K562 (cell line): ENCODE measurements around the gene BCKDHB. TPM values are rescaled to one million over a fixed set of nuclear protein-coding genes. Genes with fewer than 3 reads are reported as not detected.

Experiments used
- ATAC-seq: fragments of 200-7000 bp; cut with Tn5 transposase; 3 replicates; pipeline ENCODE4 v1.9.1; 2020; ENCODE audit warnings: moderate library complexity
- BruUV-seq: library from RNA; stranded (reverse); fragments of 400-500 nt; replicated peaks from 2 replicates; lab custom pipeline; 2021; lab: Mats Ljungman, UMichigan
- CTCF ChIA-PET: fragments of 300-600 bp; formaldehyde crosslinking; extraction: SDS; loops from one replicate; lab custom pipeline; 2021; ENCODE audit warnings: low intra/inter-chr PET ratio; lab: Yijun Ruan, JAX
- POLR2A ChIA-PET: fragments of 300-600, 350-650 bp; sonication (Branson Sonifier 250); formaldehyde crosslinking; extraction: SDS; loops from one replicate; lab custom pipeline; 2021; ENCODE audit warnings: antibody characterized with exemption, inconsistent platforms; lab: Yijun Ruan, JAX
- DNase-seq, 4 experiments: peaks; one replicate each; pipeline versions ENCODE4 v3.0.0 to v3.0.0-alpha.2; 2011 to 2018; ENCODE audit warnings: low spot score in 3 of 4, mixed read lengths in 3 of 4; ENCODE audit errors: extremely low read depth in 1 of 4
- FAIRE-seq: peaks from 2 replicates; lab custom pipeline; 2011; peaks lifted over from hg19 to GRCh38; lab: Jason Lieb, UNC
- H2AFZ ChIP-seq: 2 replicates; pipeline ENCODE4 v1.6.0; 2011; ENCODE audit warnings: low read depth, low read length, control low read depth, inconsistent platforms
- H3K27ac ChIP-seq: fragments of 200-600 bp; 3 replicates; pipeline ENCODE4 v1.8.0; 2011; ENCODE audit warnings: low read depth, mild to moderate bottlenecking, control low read depth, inconsistent platforms, low read length, moderate library complexity, mixed read lengths; ENCODE audit errors: extremely low read depth
- H3K27me3 ChIP-seq, 2 experiments: fragments of 300-600 bp in 1 of 2; 2 replicates in 1 of 2; 3 replicates in 1 of 2; pipeline versions ENCODE4 v1.6.0 to v1.8.0; 2011; ENCODE audit warnings: inconsistent platforms in 2 of 2, low read length in 2 of 2, mild to moderate bottlenecking in 1 of 2, mixed read lengths in 1 of 2, moderate library complexity in 1 of 2; ENCODE audit not compliant: control insufficient read depth in 2 of 2, insufficient read depth in 2 of 2
- H3K36me3 ChIP-seq: fragments of 300-600 bp; 3 replicates; pipeline ENCODE4 v1.8.0; 2011; ENCODE audit warnings: mild to moderate bottlenecking, low read length, inconsistent platforms; ENCODE audit not compliant: control insufficient read depth, insufficient read depth
- H3K4me1 ChIP-seq, 2 experiments: fragments of 200-600 bp in 1 of 2; replicated peaks in 1 of 2; 2 replicates in 1 of 2; 3 replicates in 1 of 2; pipeline versions ENCODE4 v1.5.1 to v1.8.0; 2011; ENCODE audit warnings: inconsistent platforms in 2 of 2, low read length in 2 of 2, mild to moderate bottlenecking in 1 of 2, mixed read lengths in 1 of 2, moderate library complexity in 1 of 2; ENCODE audit not compliant: control insufficient read depth in 2 of 2, insufficient read depth in 2 of 2
- H3K4me2 ChIP-seq: 2 replicates; pipeline ENCODE4 v1.6.1; 2011; ENCODE audit warnings: low read length, control low read depth, inconsistent platforms, mixed read lengths; ENCODE audit not compliant: insufficient read depth
- H3K4me3 ChIP-seq: fragments of 200-600 bp; sonication (generic), shearing (Covaris generic); 2 replicates; pipeline ENCODE4 v1.5.1; 2016; ENCODE audit warnings: control low read depth, inconsistent platforms
- H3K79me2 ChIP-seq: fragments of 200-600 bp; 3 replicates; pipeline ENCODE4 v1.8.0; 2011; ENCODE audit warnings: low read length, inconsistent platforms; ENCODE audit not compliant: control insufficient read depth, insufficient read depth
- H3K9ac ChIP-seq, 2 experiments: 2 replicates each; pipeline versions ENCODE4 v1.6.0 to v1.6.1; 2011; ENCODE audit warnings: low read depth in 2 of 2, low read length in 2 of 2, control low read depth in 1 of 2, inconsistent platforms in 1 of 2, mild to moderate bottlenecking in 1 of 2, mixed read lengths in 1 of 2; ENCODE audit not compliant: insufficient read depth in 1 of 2
- H3K9me1 ChIP-seq: one replicate; pipeline ENCODE4 v1.6.0; 2011; ENCODE audit warnings: inconsistent platforms, mild to moderate bottlenecking, low read length, moderate library complexity; ENCODE audit not compliant: control insufficient read depth, insufficient read depth
- H3K9me3 ChIP-seq: replicated peaks from 2 replicates; pipeline ENCODE4 v1.5.1; 2011; ENCODE audit warnings: low read depth, low read length, inconsistent platforms; ENCODE audit not compliant: control insufficient read depth, insufficient read depth
- H4K20me1 ChIP-seq: replicated peaks from 2 replicates; pipeline ENCODE4 v1.6.1; 2011; ENCODE audit warnings: low read length, inconsistent platforms, mixed read lengths; ENCODE audit not compliant: control insufficient read depth, insufficient read depth
- CHD2 ChIP-seq: IDR thresholded peaks from 2 replicates; pipeline ENCODE4 v1.6.1; 2011; ENCODE audit warnings: low read depth, low read length
- DMBX1 ChIP-seq: fragments of 250-450 bp; sonication (Bioruptor Pico); IDR thresholded peaks from 2 replicates; pipeline ENCODE4 v1.8.0; 2022; ENCODE audit warnings: inconsistent platforms, mild to moderate bottlenecking, moderate library complexity, borderline replicate concordance
- ELF2 ChIP-seq: fragments of 250-450 bp; sonication (Bioruptor Pico); IDR thresholded peaks from 2 replicates; pipeline ENCODE4 v1.5.0; 2021; ENCODE audit warnings: mild to moderate bottlenecking
- MITF ChIP-seq: IDR thresholded peaks from 2 replicates; pipeline ENCODE4 v1.6.1; 2014; ENCODE audit warnings: antibody characterized with exemption
- NEUROD1 ChIP-seq: fragments of 150-350 bp; IDR thresholded peaks from 2 replicates; pipeline ENCODE4 v1.6.1; 2014; ENCODE audit warnings: borderline replicate concordance, low read length, low read depth; ENCODE audit not compliant: partially characterized antibody
- PCBP1 ChIP-seq: fragments of 200-400 bp; formaldehyde crosslinking; IDR thresholded peaks from 2 replicates; pipeline ENCODE4 v1.6.1; 2018; ENCODE audit warnings: mild to moderate bottlenecking, low read depth, low read length; ENCODE audit not compliant: poor library complexity, severe bottlenecking
- REST ChIP-seq, 2 experiments: fragments of 450-650 bp; formaldehyde crosslinking in 1 of 2; IDR thresholded peaks; 2 replicates each; pipeline versions ENCODE4 v1.4.0 to v1.6.1; 2014 to 2020; ENCODE audit warnings: mild to moderate bottlenecking in 2 of 2, borderline replicate concordance in 1 of 2, low read depth in 1 of 2
- RFX7 ChIP-seq: fragments of 250-450 bp; sonication (Bioruptor Pico); IDR thresholded peaks from 2 replicates; pipeline ENCODE4 v1.5.1; 2021; ENCODE audit warnings: mild to moderate bottlenecking
- ZNF146 ChIP-seq: IDR thresholded peaks from one replicate; pipeline ENCODE4 v1.6.1; 2018; ENCODE audit warnings: missing compliant biosample characterization; ENCODE audit not compliant: unreplicated experiment
- ZNF280B ChIP-seq: fragments of 250-450 bp; sonication (Bioruptor Pico); IDR thresholded peaks from 2 replicates; pipeline ENCODE4 v1.5.1; 2021; ENCODE audit warnings: mild to moderate bottlenecking
- ZNF79 ChIP-seq: fragments of 250-450 bp; sonication (Bioruptor Pico); IDR thresholded peaks from 2 replicates; pipeline ENCODE4 v1.4.0; 2020; ENCODE audit warnings: low read depth, mild to moderate bottlenecking, moderate library complexity
- WGBS: fragments of 100-300 bp; shearing (Covaris generic); methylation state at CpG from one replicate; pipeline ENCODE4 v1.1.6; 2016; ENCODE audit warnings: low coverage, mixed read lengths; ENCODE audit not compliant: insufficient coverage; ENCODE audit errors: missing lambda C conversion rate; 5-methylcytosine and 5-hydroxymethylcytosine counted together
- in situ Hi-C: fragments of 300-500 bp; cut with MboI; formaldehyde crosslinking; loops from 4 replicates; pipeline ENCODE4 v1.15.0; 2018; ENCODE audit warnings: inconsistent platforms, mixed read lengths
- intact Hi-C: fragments of 100-400 bp; cut with micrococcal nuclease; formaldehyde crosslinking; loops from 2 replicates; pipeline ENCODE4 v1.14.2; 2022
- polyA plus RNA-seq, 8 experiments: library from polyadenylated mRNA; depleted of rRNA in 4 of 8; stranded (reverse) in 5 of 8; unstranded in 3 of 8; fragments of >200 nt; fragmentation: Nextera tagmentation in 2 of 8; fragmentation: Illumina TruSeq in 1 of 8; extraction: Ambion mirVana in 2 of 8; extraction: Trizol in 1 of 8; gene quantifications; 2 replicates each; pipeline versions ENCODE4 v1.2.1 to v1.2.3, GENCODE V29; 2011 to 2014; ENCODE audit warnings: inconsistent platforms in 1 of 8, missing spikeins in 1 of 8
- total RNA-seq, 7 experiments: library from RNA; depleted of rRNA in 6 of 7; stranded (reverse); fragments of >200 nt in 6 of 7; fragmentation: Illumina TruSeq in 2 of 7; extraction: Trizol in 2 of 7; gene quantifications; 2 replicates each; pipeline versions ENCODE4 v1.2.1 to v1.2.3, GENCODE V29; 2011 to 2021; ENCODE audit warnings: low replicate concordance in 1 of 7

The BCKDHB gene
- total and polyA plus RNA-seq, 9 of the 15 experiments (the other 6 are each of a cell fraction or from before 2014, with no cell fraction given): 4.1 to 23.7 (median 7.5) TPM

GRCh38 chr6:80348263-80348662, 241.8 kb downstream of the BCKDHB start:
- H3K9me1 ChIP-seq: no peaks in the 10 kb centered on the region
- no peaks in the 10 kb centered on the region for H3K36me3 ChIP-seq
- H3K27ac ChIP-seq: no peak overlapping the region
- in situ Hi-C loops (no loop called here), intact Hi-C loops (no loop called here)
- no peak overlapping the region for H3K4me2 ChIP-seq
- POLR2A ChIA-PET: no interaction called here
- WGBS: 9% methylated on average over 2 of the region's 2 CpGs
- no peaks in the 10 kb centered on the region for H3K4me1 ChIP-seq
- no peaks in the 10 kb centered on the region for H3K79me2 ChIP-seq
- CTCF ChIA-PET: no interaction called here
- H4K20me1 ChIP-seq: no peaks in the 10 kb centered on the region
- no TSS peak for BruUV-seq
- DNase-seq: no peak
- no peaks in the 10 kb centered on the region for H3K27me3 ChIP-seq
- no peak for FAIRE-seq
- H3K9me3 ChIP-seq: no peaks in the 10 kb centered on the region
- no peak for ATAC-seq
- TF ChIP-seq REST (IDR thresholded peaks at IDR 0.05; ENCODE audit: borderline replicate concordance) (no peak), REST (CRISPR knock-in tag; IDR thresholded peaks at IDR 0.05; ENCODE audit: low read depth) (no peak), CHD2 (no peak), MITF (no peak), ZNF79 (CRISPR knock-in tag) (no peak), ELF2 (CRISPR knock-in tag) (no peak), PCBP1 (no peak), ZNF280B (CRISPR knock-in tag) (no peak), ZNF146 (CRISPR knock-in tag) (no peak), NEUROD1 (no peak), DMBX1 (CRISPR knock-in tag) (no peak), RFX7 (CRISPR knock-in tag) (no peak)
- TF ChIP-seq, all 486 proteins: peak for 0
- no peak overlapping the region for H3K9ac ChIP-seq
- no peak overlapping the region for H3K4me3 ChIP-seq
- H2AFZ ChIP-seq: no peak overlapping the region
